HG02852 (cell line): ENCODE measurements around the gene ANO6.
"Not testable (repeated sequence)": the region's sequence is repeated elsewhere in the genome, so short reads cannot be mapped to it uniquely, and the experiment has no call there.

Experiments used
- ATAC-seq: cut with Tn5 transposase; IDR thresholded peaks from one replicate; pipeline ENCODE4 v1.9.1; 2021; ENCODE audit warnings: mild to moderate bottlenecking, moderate library complexity; ENCODE audit not compliant: unreplicated experiment

ANO6 gene

GRCh38 chr12:45235087-45236025, 19.5 kb downstream of the ANO6 start:
- ATAC-seq = peak; percentile 55

GRCh38 chr12:45236383-45236782, 20.5 kb downstream of the ANO6 start:
- not testable (repeated sequence) for ATAC-seq

GRCh38 chr12:45242180-45242579, 26.3 kb downstream of the ANO6 start:
- ATAC-seq = no peak

- ATAC-seq = no peak
Measured at GRCh38 chr12:45243963-45244362, 28.1 kb downstream of the ANO6 start.

- ATAC-seq = peak; percentile 93
Measured at GRCh38 chr12:45244561-45245343, 28.9 kb downstream of the ANO6 start.

GRCh38 chr12:45246236-45246635, 30.3 kb downstream of the ANO6 start:
- ATAC-seq = no peak

GRCh38 chr12:45247589-45247988, 31.7 kb downstream of the ANO6 start:
- ATAC-seq = no peak

GRCh38 chr12:45248095-45248494, 32.2 kb downstream of the ANO6 start:
- no peak for ATAC-seq

- ATAC-seq = no peak
Measured at GRCh38 chr12:45254254-45254653, 38.4 kb downstream of the ANO6 start.

- no peak for ATAC-seq
Measured at GRCh38 chr12:45256721-45257120, 40.8 kb downstream of the ANO6 start.

- ATAC-seq = peak; percentile 85
Measured at GRCh38 chr12:45257185-45257930, 41.5 kb downstream of the ANO6 start.

- no peak for ATAC-seq
Measured at GRCh38 chr12:45259675-45260074, 43.8 kb downstream of the ANO6 start.

GRCh38 chr12:45260104-45260815, 44.4 kb downstream of the ANO6 start:
- no peak for ATAC-seq

GRCh38 chr12:45260854-45261253, 45.0 kb downstream of the ANO6 start:
- ATAC-seq = no peak

GRCh38 chr12:45262185-45262584, 46.3 kb downstream of the ANO6 start:
- ATAC-seq = not testable (repeated sequence)

GRCh38 chr12:45263587-45263986, 47.7 kb downstream of the ANO6 start:
- ATAC-seq = no peak

GRCh38 chr12:45268672-45269411, 52.9 kb downstream of the ANO6 start:
- peak; percentile 84 for ATAC-seq

GRCh38 chr12:45269412-45269751, 53.5 kb downstream of the ANO6 start:
- ATAC-seq = no peak

- ATAC-seq = no peak
Measured at GRCh38 chr12:45270951-45271350, 55.1 kb downstream of the ANO6 start.

- no peak for ATAC-seq
Measured at GRCh38 chr12:45273717-45274271, 57.9 kb downstream of the ANO6 start.
